IPS DF 4.7 (cell line): ENCODE data around the gene GSG1L.

Experiments used
- DNase-seq: peaks from one replicate; pipeline ENCODE4 v3.0.0-alpha.2; 2013; ENCODE audit warnings: low spot score; ENCODE audit errors: extremely low read depth

Gene GSG1L

GRCh38 chr16:28063591-28064061 lies at the start of gene GSG1L:
Gene GSG1L (minus strand): TSS chr16:28063714. CDS start chr16:28063424, 290 bp downstream.
- no peak for DNase-seq

GRCh38 chr16:28112908-28113307 lies 49.4 kb upstream of the GSG1L start:
- DNase-seq: no peak

- DNase-seq: no peak
Measured at GRCh38 chr16:28110977-28111376, 47.5 kb upstream of the GSG1L start.

GRCh38 chr16:28110479-28110878 lies 47.0 kb upstream of the GSG1L start:
- DNase-seq: no peak

- DNase-seq: no peak
Measured at GRCh38 chr16:28110074-28110473, 46.6 kb upstream of the GSG1L start.

- DNase-seq: no peak
Measured at GRCh38 chr16:28108590-28109247, 45.2 kb upstream of the GSG1L start.

DNA sequence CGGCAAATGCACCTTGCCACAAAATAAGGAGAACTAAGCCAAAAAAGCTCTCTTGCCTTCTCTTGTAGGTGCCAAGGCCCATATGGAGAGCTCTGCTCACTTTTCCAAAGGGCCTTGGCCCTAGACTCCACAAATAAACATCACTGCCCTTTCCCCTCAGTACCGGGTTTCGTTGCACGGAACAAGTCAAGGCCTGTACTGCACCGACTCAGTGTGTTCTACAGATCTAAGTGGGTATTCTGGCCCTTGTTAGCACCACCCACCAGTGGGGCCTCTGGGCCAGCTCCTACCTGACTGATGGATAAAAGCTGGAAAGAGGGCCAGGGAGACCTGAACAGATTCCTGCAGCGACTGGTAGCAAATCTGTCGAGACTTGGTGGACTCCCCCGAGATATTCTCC lies 43.7 kb upstream of the GSG1L start:
- no peak for DNase-seq

- no peak for DNase-seq
Measured at GRCh38 chr16:28106467-28107215, 43.1 kb upstream of the GSG1L start.

DNA sequence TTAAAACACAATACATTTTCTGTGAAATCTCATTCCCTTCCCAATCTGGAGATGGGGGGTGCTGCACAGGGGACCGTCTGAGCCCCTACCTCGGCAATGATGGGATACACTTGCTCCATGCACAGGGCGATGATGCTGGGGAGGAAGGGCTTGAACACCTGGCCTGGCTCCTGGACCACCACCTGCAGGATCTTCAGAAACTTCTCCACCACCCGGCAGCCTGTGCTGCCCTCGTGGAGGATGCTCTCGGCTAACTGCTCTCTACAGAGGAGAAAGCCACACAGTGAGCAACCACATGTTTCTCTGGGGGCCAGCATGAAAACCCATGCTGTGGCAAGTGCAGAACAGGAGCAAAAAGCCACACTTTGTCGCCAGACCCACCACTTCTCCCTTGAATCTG lies 42.4 kb upstream of the GSG1L start:
- DNase-seq: no peak

DNA sequence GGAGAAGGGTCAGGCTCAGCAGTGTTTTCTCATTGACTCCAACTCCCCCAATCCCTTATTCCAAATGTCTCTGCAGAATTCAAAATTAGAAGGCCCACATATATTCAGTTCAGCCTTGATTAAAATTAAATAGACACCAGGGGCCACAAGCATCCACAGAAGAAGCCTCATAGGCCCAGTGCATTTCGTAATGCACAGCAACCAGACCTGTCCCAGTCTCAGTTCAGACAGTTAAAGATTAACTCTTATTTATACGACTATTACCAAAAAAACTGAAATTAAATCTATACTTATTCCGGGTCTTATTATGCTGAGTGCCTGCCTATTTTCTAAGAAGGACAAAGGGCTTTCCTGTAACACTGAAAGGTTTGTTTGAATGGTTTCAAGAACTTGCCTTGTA lies 41.8 kb upstream of the GSG1L start:
- DNase-seq: no peak

DNA sequence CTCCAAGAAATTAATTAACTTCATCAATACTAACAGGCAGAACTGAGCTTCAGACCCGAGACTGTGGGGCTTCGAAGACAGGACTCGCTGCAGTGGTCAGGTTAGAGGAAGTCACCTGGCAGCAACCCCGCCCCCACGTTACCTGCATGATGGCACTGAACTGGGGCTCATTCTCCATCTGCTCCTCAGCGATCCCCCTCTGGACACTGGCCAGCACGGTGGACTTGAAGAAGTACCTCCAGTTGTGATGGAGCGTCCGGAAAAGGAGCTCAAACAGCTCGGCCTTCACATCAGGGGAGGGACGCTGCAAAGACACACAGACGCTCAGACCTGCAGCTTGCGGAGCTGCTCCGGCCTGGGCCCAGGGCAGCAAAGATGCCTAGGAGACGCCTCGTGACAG lies 40.9 kb upstream of the GSG1L start:
- DNase-seq: no peak

DNA sequence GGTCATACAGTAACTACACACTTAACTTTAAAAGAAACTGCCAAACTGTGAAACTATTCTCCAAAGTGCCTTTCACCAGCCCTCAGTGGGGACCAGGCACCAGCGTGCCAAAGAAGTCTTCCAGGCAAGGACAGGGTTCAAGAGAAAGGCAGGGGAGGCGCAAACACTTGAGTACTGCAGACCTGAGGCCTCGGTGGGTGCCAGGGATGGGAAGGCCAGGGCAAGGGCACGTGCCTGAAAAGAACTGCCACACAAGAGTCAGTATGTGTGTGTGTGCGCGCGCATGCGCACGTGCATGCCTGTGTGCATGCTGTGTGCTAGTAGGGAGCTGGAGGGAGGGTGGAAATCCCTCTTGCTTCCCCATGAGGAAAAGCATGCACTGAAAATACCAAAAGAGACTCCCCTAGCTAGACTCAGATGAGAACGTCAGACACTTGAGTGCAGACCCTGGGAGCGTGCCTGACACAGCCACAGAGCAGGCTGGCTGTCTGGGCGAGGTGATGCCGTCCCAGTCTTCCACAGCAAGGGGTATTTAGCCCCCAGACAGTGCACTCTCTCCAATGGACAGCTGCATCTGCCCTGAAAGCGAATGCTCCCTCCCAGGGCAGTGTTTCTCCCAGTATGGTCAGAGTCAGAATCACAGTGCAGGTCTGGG lies 40.1 kb upstream of the GSG1L start:
- DNase-seq: no peak

- no peak for DNase-seq
Measured at GRCh38 chr16:28101533-28101890, 38.0 kb upstream of the GSG1L start.

- DNase-seq: no peak
Measured at GRCh38 chr16:28100810-28101532, 37.5 kb upstream of the GSG1L start.

- no peak for DNase-seq
Measured at GRCh38 chr16:28098959-28099945, 35.7 kb upstream of the GSG1L start.

DNA sequence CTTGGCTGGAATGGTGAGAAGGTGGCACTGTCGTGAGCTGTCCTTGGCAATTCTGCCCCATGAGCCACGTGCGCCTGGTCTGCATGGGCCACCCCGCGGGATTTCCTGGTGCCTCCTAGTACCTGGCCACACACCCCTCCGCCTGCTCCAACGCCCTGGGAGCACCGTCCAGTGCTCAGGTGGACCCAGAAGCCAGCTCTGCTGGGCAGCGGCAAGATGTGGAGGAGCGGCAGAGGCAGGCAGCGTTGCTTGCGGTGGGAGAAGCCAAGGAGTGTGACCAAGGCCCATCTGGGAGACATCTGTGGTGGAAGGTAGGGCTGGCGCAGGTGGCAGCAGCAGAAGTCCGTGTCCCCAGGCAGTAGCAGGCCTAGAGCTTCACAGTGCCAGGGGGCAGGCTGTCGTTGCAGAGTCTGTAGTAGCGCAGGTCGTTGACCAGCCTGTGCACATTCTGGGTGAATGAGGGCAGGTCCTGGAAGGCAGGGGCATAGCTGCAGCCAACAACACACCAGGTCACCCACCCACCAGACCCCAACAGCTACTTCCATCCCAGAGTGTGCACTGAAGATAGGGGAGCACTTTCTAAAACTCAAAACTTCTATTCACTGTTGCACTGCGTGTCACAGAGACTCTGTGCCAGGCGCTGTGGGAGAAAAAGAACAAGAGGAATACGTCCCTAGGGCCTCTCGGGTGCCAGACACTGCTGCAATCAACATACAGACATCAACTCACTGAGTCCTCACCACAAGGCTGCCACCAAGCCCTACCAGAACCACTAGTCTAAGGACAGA lies 34.9 kb upstream of the GSG1L start:
- DNase-seq: no peak

- DNase-seq: no peak
Measured at GRCh38 chr16:28096983-28097899, 33.7 kb upstream of the GSG1L start.

GRCh38 chr16:28093385-28093725 lies 29.8 kb upstream of the GSG1L start:
- DNase-seq: no peak
